A549 (cell line): Measurements from ENCODE around the gene GHITM. TPM values are rescaled to one million over a fixed set of nuclear protein-coding genes. Genes with fewer than 3 reads are reported as not detected.

Source experiments
- ATAC-seq, 2 experiments: fragments of 200-7000 bp in 1 of 2; fragments of >200 bp in 1 of 2; cut with Nextera tagmentation in 1 of 2; cut with Tn5 transposase in 1 of 2; 3 replicates each; pipeline versions ENCODE4 v1.8.0 to v1.9.1; 2018 to 2020; ENCODE audit warnings: mild to moderate bottlenecking in 1 of 2, moderate library complexity in 1 of 2
- CTCF ChIA-PET: fragments of 300-600 bp; sonication (Branson Sonifier 250); formaldehyde crosslinking; extraction: SDS; loops from one replicate; lab custom pipeline; 2021; ENCODE audit warnings: antibody characterized with exemption, inconsistent platforms; lab: Yijun Ruan, JAX
- POLR2A ChIA-PET: fragments of 350-600 bp; formaldehyde crosslinking; extraction: SDS; loops from one replicate; lab custom pipeline; 2021; ENCODE audit warnings: antibody characterized with exemption, inconsistent platforms; lab: Yijun Ruan, JAX
- DNase-seq, 2 experiments: peaks; one replicate each; pipeline versions ENCODE4 v3.0.0 to v3.0.0-alpha.2; 2011 to 2016; ENCODE audit warnings: low read depth in 1 of 2, low spot score in 1 of 2
- FAIRE-seq: peaks from 2 replicates; lab custom pipeline; 2011; peaks lifted over from hg19 to GRCh38; lab: Jason Lieb, UNC
- H3K27ac ChIP-seq, 2 experiments: fragments of >200 bp; sonication (Bioruptor Twin); formaldehyde crosslinking; 3 replicates each; pipeline ENCODE4 v1.5.1; 2016 to 2017
- H3K4me1 ChIP-seq: fragments of >200 bp; sonication (Bioruptor Twin); formaldehyde crosslinking; 3 replicates; pipeline ENCODE4 v1.6.1; 2016
- H3K4me2 ChIP-seq: fragments of >200 bp; sonication (Bioruptor Twin); formaldehyde crosslinking; 3 replicates; pipeline ENCODE4 v1.6.1; 2016
- H3K4me3 ChIP-seq: fragments of >200 bp; sonication (Bioruptor Twin); formaldehyde crosslinking; 3 replicates; pipeline ENCODE4 v1.5.1; 2016
- H3K9me3 ChIP-seq: fragments of >200 bp; sonication (Bioruptor Twin); formaldehyde crosslinking; 3 replicates; pipeline ENCODE4 v1.6.1; 2016
- BHLHE40 ChIP-seq: IDR thresholded peaks from 2 replicates; pipeline ENCODE4 v1.6.1; 2012; ENCODE audit warnings: low read depth, low read length, inconsistent platforms
- CBX8 ChIP-seq: fragments of 200-600 bp; sonication (generic); IDR thresholded peaks from 2 replicates; pipeline ENCODE4 v1.6.1; 2016
- CEBPB ChIP-seq, 2 experiments: fragments of >200 bp in 1 of 2; sonication (Bioruptor Twin) in 1 of 2; formaldehyde crosslinking in 1 of 2; IDR thresholded peaks; 2 replicates each; pipeline ENCODE4 v1.6.1; 2012 to 2016
- EHF ChIP-seq: fragments of 250-450 bp; sonication (Bioruptor Pico); IDR thresholded peaks from 2 replicates; pipeline ENCODE4 v1.5.0; 2020; ENCODE audit warnings: mild to moderate bottlenecking
- ESRRA ChIP-seq: fragments of 150-350 bp; IDR thresholded peaks from 2 replicates; pipeline ENCODE4 v1.6.1; 2014; ENCODE audit warnings: mild to moderate bottlenecking, low read length, borderline replicate concordance
- HDAC2 ChIP-seq: fragments of 200-600 bp; sonication (generic); IDR thresholded peaks from 2 replicates; pipeline ENCODE4 v1.6.1; 2016
- HOXA7 ChIP-seq: fragments of 250-450 bp; sonication (Bioruptor Pico); IDR thresholded peaks from 2 replicates; pipeline ENCODE4 v1.5.0; 2020; ENCODE audit warnings: mild to moderate bottlenecking, moderate library complexity
- HOXB13 ChIP-seq: fragments of 250-450 bp; sonication (Bioruptor Pico); IDR thresholded peaks from 2 replicates; pipeline ENCODE4 v1.5.0; 2020; ENCODE audit warnings: low read depth, mild to moderate bottlenecking, moderate library complexity
- HOXB5 ChIP-seq: fragments of 250-450 bp; sonication (Bioruptor Pico); IDR thresholded peaks from 2 replicates; pipeline ENCODE4 v1.5.0; 2020; ENCODE audit warnings: mild to moderate bottlenecking, moderate library complexity
- KDM1A ChIP-seq: fragments of 200-600 bp; sonication (generic); IDR thresholded peaks from 2 replicates; pipeline ENCODE4 v1.6.1; 2016; ENCODE audit warnings: low read depth, mild to moderate bottlenecking
- KDM5A ChIP-seq: fragments of 200-600 bp; sonication (generic); IDR thresholded peaks from 2 replicates; pipeline ENCODE4 v1.6.1; 2016; ENCODE audit warnings: antibody characterized with exemption, mild to moderate bottlenecking
- MAFK ChIP-seq: fragments of 450-650 bp; IDR thresholded peaks from 2 replicates; pipeline ENCODE4 v1.6.1; 2014; ENCODE audit not compliant: partially characterized antibody
- MAZ ChIP-seq: fragments of 150-350 bp; IDR thresholded peaks from 2 replicates; pipeline ENCODE4 v1.6.1; 2014; ENCODE audit warnings: antibody characterized with exemption, low read depth, low read length, borderline replicate concordance
- NFE2L2 ChIP-seq: fragments of 150-350 bp; conservative IDR thresholded peaks from 2 replicates; pipeline ENCODE4 v1.6.1; 2014; ENCODE audit warnings: low read length
- POLR2AphosphoS2 ChIP-seq: conservative IDR thresholded peaks from 2 replicates; pipeline ENCODE4 v1.6.1; 2012; ENCODE audit warnings: low read length, improper control_type of control experiment, inconsistent platforms
- RCOR1 ChIP-seq: fragments of 150-350 bp; IDR thresholded peaks from 2 replicates; pipeline ENCODE4 v1.6.1; 2014; ENCODE audit warnings: antibody characterized with exemption, low read length, low read depth
- SMC3 ChIP-seq: fragments of >200 bp; sonication (Bioruptor Twin); formaldehyde crosslinking; IDR thresholded peaks from 3 replicates; pipeline ENCODE4 v1.6.1; 2018; ENCODE audit warnings: inconsistent platforms
- SREBF2 ChIP-seq: fragments of 450-650 bp; IDR thresholded peaks from 2 replicates; pipeline ENCODE4 v1.6.1; 2014; ENCODE audit warnings: mild to moderate bottlenecking, moderate library complexity
- TP53 ChIP-seq: fragments of 250-450 bp; sonication (Bioruptor Pico); IDR thresholded peaks from 2 replicates; pipeline ENCODE4 v1.5.0; 2021; ENCODE audit warnings: mild to moderate bottlenecking, moderate library complexity
- ZC3H11A ChIP-seq: fragments of 450-650 bp; IDR thresholded peaks from 2 replicates; pipeline ENCODE4 v1.6.1; 2014; ENCODE audit warnings: antibody characterized with exemption, mild to moderate bottlenecking
- ZSCAN20 ChIP-seq: fragments of 250-450 bp; sonication (Bioruptor Pico); IDR thresholded peaks from 2 replicates; pipeline ENCODE4 v1.8.0; 2022; ENCODE audit warnings: mild to moderate bottlenecking, moderate library complexity
- WGBS: methylation state at CpG from one replicate; pipeline ENCODE4 v1.1.6; 2017; ENCODE audit errors: missing lambda C conversion rate; 5-methylcytosine and 5-hydroxymethylcytosine counted together
- polyA plus RNA-seq, 4 experiments: library from polyadenylated mRNA; depleted of rRNA in 3 of 4; stranded (reverse); fragments of >200 nt; fragmentation: RNase III in 1 of 4; extraction: RNeasy Plus Mini Kit Qiagen cat#74134 plus additional on column Dnase treatment in 1 of 4; gene quantifications; 2 replicates in 3 of 4; 3 replicates in 1 of 4; pipeline ENCODE4 v1.2.3, GENCODE V29; 2011 to 2017
- TF ChIP-seq, protein P1 (sequence below): fragments of >200 bp; sonication (Bioruptor Twin); formaldehyde crosslinking; IDR thresholded peaks from 3 replicates; pipeline ENCODE4 v1.6.1; 2016
- TF ChIP-seq, protein P2 (sequence below): IDR thresholded peaks from 2 replicates; pipeline ENCODE4 v1.6.1; 2012
- TF ChIP-seq, protein P3 (sequence below): fragments of 250-450 bp; sonication (Bioruptor Pico); IDR thresholded peaks from 2 replicates; pipeline ENCODE4 v1.5.0; 2021; ENCODE audit warnings: mild to moderate bottlenecking, moderate library complexity, borderline replicate concordance

Gene GHITM
- polyA plus RNA-seq, 2 of the 4 experiments (the other 2 are of a cell fraction) = 220 to 360 TPM

DNA sequence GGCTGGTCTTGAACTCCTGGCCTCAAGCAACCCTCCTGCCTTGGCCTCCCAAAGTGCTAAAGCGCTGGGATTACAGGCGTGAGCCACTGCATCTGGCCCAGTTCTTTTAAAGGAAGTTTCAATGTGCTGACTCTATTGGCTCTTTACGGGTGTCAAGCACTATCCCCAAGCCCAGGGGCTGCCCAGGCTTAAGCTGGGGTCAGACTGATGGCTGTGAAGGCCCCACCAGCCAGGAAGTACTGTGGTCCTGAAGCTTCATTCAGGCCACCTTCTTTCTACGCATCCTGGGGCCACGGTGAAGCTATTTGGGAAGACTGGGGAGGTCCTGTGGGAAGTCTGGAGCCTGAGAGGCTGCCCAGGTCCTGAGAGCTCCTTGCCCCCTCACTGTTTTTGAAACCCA, 42.3 kb downstream of the GHITM start:
- no peak for FAIRE-seq
- no peak for DNase-seq
- Histone ChIP-seq H3K4me1 (no peaks in the 10 kb centered on the region; the same call in 2 of the 3 replicates), H3K9me3 (no peaks in the 10 kb centered on the region), H3K4me2 (no peak overlapping the region), H3K27ac (no peak overlapping the region), H3K4me3 (no peak overlapping the region)
- POLR2A ChIA-PET = no interaction called here
- ATAC-seq = no peak
- 67% methylated on average over 5 of the region's 5 CpGs for WGBS
- CTCF ChIA-PET = no interaction called here
- TF ChIP-seq, protein P1, sequence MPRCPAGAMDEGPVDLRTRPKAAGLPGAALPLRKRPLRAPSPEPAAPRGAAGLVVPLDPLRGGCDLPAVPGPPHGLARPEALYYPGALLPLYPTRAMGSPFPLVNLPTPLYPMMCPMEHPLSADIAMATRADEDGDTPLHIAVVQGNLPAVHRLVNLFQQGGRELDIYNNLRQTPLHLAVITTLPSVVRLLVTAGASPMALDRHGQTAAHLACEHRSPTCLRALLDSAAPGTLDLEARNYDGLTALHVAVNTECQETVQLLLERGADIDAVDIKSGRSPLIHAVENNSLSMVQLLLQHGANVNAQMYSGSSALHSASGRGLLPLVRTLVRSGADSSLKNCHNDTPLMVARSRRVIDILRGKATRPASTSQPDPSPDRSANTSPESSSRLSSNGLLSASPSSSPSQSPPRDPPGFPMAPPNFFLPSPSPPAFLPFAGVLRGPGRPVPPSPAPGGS = no peak
- TF ChIP-seq KDM5A (no peak), MAZ (no peak), EHF (no peak), KDM1A (no peak)
- TF ChIP-seq, protein P2, sequence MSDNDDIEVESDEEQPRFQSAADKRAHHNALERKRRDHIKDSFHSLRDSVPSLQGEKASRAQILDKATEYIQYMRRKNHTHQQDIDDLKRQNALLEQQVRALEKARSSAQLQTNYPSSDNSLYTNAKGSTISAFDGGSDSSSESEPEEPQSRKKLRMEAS = no peak
- TF ChIP-seq, protein P3, sequence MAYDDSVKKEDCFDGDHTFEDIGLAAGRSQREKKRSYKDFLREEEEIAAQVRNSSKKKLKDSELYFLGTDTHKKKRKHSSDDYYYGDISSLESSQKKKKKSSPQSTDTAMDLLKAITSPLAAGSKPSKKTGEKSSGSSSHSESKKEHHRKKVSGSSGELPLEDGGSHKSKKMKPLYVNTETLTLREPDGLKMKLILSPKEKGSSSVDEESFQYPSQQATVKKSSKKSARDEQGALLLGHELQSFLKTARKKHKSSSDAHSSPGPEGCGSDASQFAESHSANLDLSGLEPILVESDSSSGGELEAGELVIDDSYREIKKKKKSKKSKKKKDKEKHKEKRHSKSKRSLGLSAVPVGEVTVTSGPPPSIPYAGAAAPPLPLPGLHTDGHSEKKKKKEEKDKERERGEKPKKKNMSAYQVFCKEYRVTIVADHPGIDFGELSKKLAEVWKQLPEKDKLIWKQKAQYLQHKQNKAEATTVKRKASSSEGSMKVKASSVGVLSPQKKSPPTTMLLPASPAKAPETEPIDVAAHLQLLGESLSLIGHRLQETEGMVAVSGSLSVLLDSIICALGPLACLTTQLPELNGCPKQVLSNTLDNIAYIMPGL = no peak
- TF ChIP-seq, all 56 proteins: peak for 0

DNA sequence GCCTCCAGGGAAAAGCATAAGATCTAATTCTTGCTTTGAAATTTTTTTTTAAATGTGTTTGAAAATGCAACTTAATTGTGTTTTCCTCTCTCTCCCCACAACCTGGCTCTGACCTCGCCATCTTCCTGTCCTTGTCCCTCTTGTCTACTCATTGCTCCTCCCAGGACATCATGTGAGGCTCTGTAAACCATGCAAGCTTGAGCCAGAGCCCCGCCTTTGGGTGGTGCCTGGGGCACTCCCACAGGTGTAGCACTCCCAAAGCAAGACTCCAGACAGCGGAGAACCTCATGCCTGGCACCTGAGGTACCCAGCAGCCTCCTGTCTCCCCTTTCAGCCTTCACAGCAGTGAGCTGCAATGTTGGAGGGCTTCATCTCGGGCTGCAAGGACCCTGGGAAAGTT, 45.2 kb downstream of the GHITM start:
- ATAC-seq = no peak
- Histone ChIP-seq H3K4me2 (no peak overlapping the region), H3K4me1 (no peaks in the 10 kb centered on the region; the same call in 2 of the 3 replicates), H3K4me3 (no peak overlapping the region)
- CTCF ChIA-PET = interaction anchor here (0.7 to 1.5 kb wide), 2 partner anchors 10 to 474 kb away, joined by 3 to 5 read pairs; partner anchors contain the start of gene CDHR1
- TF ChIP-seq HOXB5 (CRISPR knock-in tag) = no peak
- TF ChIP-seq POLR2AphosphoS2 = no peak
- TF ChIP-seq HOXA7 (CRISPR knock-in tag) = no peak
- no peak for TF ChIP-seq SMC3
- no peak for TF ChIP-seq NFE2L2
- TF ChIP-seq BHLHE40 = no peak
- TF ChIP-seq ZSCAN20 (CRISPR knock-in tag) = no peak
- no peak for TF ChIP-seq CEBPB (IDR thresholded peaks at IDR 0.05)
- no peak for TF ChIP-seq ESRRA
- TF ChIP-seq, all 56 proteins: peak for 0
- no peaks in the 10 kb centered on the region for H3K9me3 ChIP-seq
- FAIRE-seq (no peak), DNase-seq (no peak)
- no peak overlapping the region for H3K27ac ChIP-seq
- 22% methylated on average over 4 of the region's 4 CpGs for WGBS
- POLR2A ChIA-PET = no interaction called here

DNA sequence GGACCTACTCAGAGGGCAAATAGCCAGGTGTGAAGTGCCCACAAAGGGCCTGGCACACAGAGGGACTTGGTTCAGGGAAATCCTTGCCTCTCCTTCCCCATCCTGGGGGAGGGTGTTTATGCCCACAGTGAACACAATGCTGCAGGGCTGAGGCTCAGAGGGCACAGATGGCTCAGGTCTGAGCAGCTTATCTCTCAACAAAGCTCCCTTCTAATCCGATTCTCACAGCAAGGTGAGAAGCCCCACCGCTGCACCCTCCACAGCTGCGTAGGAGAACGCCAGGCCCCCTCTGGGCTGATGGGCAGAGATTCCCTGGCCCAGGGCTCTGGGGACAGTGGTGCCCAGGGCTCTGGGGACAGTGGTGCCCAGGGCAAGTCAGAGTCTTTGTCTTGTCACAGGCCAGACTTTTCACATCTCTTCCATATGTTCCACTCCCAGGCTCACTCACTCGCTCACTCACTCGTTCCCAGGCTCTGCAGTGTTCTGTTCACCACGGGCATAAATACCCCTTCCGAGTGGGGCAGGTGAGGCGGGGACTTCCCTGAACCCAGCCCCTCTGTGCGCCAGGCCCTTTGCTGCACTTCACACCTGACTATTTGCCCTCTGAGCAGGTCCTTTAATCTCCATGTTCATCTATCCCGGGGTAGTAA, 46.3 kb downstream of the GHITM start:
- WGBS = 37% methylated on average over 11 of the region's 11 CpGs
- no peak overlapping the region for H3K4me2 ChIP-seq
- ChIA-PET POLR2A (no interaction called here), CTCF (interaction anchor here (1.5 kb wide), 1 partner anchor 9 kb away, joined by 5 read pairs; the partner anchor contains the start of gene CDHR1)
- ATAC-seq (no peak), DNase-seq (no peak), FAIRE-seq (no peak)
- TF ChIP-seq CEBPB (IDR thresholded peaks at IDR 0.05) (no peak), RCOR1 (no peak), ZSCAN20 (CRISPR knock-in tag) (no peak), HOXB13 (CRISPR knock-in tag) (no peak), HDAC2 (no peak), ESRRA (no peak), SMC3 (no peak), ZC3H11A (no peak), SREBF2 (no peak), CBX8 (no peak), MAFK (no peak), TP53 (CRISPR knock-in tag) (no peak)
- H3K9me3 ChIP-seq = no peaks in the 10 kb centered on the region
- no peak overlapping the region for H3K4me3 ChIP-seq
- no peak overlapping the region for H3K27ac ChIP-seq
- no peaks in the 10 kb centered on the region for H3K4me1 ChIP-seq
